NCI-H1048 (cell line): ENCODE data around the gene ITIH2.
"Not testable (repeated sequence)": the region's sequence is repeated elsewhere in the genome, so short reads cannot be mapped to it uniquely, and the experiment has no call there.

Experiments
- DNase-seq: peaks from one replicate; lab custom pipeline; 2025; lab: John Stamatoyannopoulos, UW

ITIH2 gene

DNA sequence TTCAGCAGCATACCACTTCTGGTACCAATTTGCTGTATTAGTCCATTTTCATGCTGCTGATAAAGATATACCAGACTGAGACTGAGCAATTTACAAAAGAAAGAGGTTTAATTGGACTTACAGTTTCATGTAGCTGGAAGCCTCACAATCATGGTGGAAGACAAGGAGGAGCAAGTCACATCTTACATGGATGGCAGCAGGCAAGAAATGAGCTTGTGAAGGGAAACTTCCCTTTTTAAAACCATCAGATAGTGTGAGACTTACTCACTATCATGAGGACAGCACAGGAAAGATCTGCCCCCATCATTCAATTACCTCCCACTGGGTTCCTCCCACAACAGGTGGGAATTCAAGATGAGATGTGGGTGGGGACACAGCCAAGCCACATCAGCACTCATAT lies 9.9 kb upstream of the ITIH2 start:
- not testable (repeated sequence) for DNase-seq

DNA sequence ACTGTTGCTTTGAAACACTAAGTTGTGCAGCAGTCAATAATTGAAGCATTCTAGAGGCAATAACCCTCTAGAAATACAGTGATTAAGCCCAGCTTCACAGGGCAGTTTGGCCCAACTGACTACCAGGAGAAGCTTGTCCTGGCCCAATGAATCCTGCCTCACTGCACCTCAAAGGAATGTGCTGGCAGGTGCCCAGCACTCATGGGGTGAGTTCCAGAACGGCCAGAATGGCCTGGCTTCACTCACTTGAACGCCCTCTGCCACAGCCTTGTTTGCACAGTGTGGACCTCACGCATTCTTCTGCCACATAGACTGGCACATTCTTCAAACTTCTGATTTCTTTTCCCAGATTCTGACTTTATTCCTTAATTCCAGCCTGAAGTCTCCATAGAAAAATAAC lies 6.6 kb upstream of the ITIH2 start:
- no peak for DNase-seq

DNA sequence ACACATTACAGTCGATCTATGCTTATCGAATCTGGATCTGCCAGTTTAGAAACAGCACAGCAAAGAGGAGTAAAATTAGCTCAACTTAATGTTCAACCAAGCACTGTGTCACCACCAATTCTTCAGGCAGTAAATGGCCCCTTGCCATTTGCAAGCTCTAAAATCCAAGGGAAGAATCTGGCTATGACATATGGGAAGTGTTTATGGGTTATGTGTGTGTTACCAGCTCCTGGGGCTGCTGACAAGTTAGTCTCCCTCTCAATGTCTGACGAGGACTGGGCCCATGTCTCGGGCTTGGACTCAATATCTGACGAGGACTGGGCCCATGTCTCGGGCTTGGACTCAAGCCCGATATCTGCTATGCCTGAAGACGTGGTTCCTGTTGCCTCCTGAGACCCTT lies 5.7 kb upstream of the ITIH2 start:
- DNase-seq = no peak

DNA sequence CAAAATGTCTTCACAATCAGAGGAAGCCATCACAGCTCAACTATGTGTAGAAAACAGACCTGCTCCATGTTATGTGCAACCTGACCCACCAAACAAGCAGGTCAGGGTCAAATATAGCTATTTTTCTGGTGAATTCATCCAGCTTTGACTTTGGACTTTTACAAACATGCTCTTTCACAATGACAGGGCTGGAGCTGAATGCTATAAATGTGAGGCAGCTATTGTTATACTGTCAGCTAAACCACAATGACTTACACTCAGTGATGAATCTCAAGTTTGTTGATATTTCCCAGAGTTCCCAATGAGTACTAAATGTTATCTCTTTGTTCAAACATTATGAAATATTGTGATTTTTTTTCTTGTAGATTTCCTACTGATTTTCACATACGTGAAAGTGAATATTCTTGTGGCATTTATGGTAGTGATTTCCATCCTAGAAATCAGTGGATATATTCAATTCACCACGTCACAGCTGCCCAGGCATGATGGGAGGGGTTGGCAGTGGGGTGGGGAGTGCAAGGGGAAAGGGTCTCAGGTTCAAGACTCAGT lies 2.5 kb upstream of the ITIH2 start:
- DNase-seq = no peak

DNA sequence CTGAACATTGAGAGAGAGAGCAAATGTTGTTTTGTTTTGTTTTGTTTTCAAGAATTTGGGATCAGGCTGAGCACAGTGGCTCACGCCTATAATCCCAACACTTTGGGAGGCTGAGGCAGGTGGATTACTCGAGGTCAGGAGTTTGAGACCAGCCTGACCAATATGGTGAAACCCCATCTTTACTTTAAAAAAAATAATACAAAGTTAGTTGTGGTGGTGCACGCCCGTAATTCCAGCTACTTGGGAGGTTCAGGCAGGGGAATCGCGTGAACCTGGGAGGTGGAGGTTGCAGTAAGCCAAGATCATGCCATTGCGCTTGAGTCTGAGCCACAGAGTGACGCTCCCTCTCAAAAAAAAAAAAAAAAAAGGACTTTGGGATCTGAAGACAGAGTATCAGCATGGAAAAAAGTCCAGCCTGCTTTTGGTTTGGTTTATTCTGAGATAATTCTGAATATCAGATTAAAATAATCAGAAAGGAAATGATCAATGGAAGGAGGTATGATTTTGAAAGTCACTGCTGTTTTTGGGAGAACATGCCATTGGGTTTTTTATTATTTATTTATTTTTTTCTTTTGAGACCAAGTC lies 1.9 kb upstream of the ITIH2 start:
- DNase-seq = no peak

DNA sequence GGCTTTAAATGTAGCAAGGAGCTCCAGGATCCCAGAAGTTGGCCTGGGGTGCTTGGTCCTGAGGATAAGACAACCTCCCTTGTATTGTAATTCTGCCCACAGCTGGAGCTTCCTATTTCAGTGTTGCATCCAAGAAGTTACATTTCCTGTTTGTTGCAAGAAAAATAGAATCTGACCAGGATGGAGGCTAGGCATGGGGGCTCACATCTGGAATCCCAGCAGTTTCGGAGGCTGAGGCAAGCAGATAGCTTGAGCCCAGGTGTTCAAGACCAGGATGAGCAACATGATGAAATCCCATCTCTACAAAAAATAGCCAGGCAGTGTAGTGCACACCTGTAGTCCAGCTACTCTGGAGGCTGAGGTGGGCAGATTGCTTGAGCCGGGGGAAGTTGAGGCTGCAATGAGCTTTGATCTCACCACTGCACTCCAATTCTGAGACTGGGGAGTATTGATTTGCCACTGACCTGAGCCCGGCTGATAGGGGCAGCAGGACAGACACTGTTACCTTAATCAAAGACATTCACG lies 766 bp upstream of the ITIH2 start:
- no peak for DNase-seq

DNA sequence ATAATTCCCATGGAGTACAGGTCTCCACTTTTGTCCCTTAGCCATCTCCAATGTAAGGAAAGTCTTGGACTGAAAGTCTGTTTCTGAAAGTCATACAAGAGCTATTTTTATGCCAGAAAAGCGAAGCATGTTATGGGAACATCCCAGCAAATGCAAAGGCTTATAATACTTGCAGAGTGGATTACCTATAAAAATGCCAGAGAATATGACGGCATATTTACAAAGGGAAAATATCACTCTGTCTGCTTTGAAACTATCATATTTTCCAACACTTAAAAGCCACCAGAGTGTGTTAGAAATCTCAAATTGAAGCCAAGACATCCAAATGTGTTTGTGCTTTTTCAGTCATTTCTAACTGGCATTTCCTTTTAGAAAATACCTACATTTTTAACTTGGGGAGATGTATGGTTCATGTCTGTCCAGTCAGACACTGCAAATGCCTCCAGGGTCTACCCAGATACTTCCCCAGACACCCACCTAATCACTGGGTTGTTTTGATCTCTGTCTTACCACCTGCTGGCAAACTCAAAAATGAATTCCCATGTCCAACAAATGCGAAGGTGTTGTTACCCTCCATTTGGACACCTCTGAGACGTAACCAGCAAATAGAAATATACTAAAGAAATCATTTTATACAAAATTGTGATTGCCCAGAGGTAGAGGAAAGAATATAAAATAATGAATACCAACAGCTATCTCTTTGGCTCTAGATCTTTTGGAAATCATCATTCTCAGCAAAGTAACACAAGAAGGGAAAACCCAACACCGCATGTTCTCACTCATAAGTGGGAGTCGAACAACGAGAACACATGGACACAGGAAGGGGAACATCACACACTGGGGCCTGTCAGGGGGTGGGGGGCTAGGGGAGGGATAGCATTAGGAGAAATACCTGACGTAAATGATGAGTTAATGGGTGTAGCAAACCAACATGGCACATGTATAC lies 1.2 kb downstream of the ITIH2 start:
- DNase-seq = no peak

DNA sequence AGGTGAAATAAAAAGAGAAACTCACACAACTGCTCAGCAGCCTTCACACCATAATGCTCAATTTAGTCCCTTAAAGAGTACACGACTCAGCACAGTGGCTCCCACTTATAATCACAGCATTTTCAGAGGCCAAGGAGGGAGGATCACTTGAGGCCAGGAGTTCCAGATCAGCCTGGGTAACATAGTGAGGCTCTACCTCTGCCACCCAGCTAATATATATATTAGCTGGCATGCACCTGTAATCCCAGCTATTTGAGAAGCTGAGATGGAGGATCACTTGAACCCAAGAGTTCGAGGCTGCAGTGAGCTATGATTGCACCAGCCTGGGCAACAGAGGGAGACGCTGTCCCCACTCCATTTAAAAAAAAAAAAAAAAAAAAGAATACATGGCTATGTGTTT lies 2.2 kb downstream of the ITIH2 start:
- no peak for DNase-seq

DNA sequence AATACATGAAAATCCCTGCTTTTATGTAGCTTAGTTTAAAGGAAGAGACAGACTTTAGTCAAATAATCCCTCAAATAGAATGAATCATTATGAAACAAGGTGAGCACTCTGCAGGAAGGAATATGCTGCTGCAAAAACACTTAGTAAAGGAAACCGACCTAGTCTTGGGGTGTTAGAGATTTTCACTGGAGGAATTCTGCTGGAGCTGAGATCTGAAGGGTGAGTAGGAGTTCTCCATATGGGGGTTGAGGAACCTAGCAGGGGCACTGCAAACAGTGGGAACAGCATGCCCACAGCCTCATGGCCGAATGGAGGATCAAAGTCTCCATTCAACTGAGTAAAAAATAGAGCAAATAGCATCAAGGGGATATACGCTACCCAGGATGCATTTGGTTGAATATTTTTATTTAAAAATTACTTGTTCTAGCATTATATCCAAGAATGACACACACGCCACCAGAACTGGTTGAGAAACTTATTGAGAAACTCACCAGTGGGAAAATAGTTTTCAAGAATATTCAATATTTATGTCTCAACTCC lies 3.5 kb downstream of the ITIH2 start:
- no peak for DNase-seq

DNA sequence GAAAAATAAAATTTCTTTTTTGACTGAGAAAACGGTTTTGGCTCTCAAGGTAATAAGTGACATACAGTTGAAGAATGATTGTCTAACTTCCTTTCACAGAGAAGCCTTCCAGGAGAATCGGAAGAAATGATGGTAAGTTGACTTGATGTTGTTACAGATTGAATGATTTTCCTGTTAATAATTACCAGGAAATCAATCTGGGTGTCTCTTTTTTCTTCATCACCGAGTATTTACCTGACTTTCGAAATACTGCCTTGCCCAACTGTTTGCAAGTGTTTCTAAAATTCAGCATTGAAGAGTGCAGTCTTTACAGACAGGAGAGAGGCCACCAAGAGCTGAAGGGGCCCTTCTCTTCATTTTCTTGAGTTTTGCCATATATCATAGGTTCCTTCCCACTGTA lies 4.0 kb downstream of the ITIH2 start:
- no peak for DNase-seq

DNA sequence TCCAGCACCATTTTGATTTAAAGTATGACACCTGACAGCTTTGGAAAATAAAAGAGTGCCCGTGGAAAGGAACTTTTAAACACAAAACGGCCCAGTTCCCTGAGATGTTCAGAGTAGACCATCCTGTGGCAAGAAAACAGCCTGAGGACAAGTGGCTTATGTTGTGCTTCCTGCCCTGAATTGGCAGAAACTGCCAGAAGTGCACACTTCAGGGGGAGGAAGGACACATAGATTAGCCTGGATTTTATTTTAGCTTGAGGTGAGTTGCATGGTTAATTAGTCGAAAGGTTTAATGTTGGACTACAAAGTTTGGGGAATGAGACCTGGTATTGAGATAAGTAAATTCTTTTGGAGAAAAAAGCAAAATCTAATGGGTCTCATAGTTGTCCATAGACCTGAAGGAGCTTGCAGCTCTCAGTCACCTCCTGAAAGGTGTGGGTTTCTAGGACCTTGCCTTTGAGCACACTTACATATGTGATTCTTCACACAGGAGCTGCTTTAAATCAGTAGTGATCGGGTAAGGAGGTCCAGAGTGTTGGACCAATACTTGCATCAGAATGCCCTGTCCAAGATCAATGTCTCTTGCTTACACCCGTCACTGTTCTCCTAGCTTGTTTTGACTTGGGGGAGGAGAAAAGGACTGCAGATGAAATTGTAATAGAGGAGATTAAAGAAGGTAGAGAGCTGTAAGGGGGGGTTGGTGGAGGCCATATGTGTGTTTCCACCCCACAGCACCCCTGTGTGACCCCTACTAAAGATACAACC lies 4.9 kb downstream of the ITIH2 start:
- DNase-seq = no peak

DNA sequence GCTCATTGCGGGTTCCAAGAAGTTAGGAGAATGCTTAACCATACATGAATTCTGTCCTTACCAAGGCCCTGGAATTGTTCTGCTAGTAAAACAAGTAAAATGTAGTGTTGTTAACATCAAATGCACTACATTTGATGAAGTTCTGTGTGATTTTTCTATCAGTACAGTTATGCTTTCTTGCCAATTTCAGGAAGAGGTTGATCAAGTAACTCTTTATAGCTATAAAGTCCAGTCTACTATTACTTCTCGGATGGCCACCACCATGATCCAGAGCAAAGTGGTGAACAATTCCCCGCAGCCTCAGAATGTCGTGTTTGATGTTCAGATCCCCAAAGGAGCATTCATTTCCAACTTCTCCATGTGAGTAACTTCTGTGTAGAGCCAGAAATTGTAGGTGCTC lies 5.7 kb downstream of the ITIH2 start:
- no peak for DNase-seq

DNA sequence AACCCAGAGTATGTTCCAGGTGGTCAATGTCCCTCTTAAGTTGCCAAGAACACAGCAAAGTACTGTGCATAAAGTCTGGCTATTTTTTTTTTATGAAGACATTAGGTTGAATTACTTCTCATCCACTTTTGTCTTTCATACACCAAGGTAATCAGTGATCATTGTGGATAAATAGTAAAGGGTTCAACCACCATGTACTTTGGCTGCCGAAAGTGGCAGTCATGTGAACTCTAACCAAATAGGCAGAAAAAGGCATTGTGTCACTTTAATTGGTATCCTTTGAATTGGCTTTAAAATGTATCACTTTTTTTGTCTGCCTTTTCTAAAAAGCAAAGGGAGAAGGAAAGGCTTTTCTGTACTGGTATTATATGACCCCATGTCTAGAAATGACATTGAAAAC lies 7.3 kb downstream of the ITIH2 start:
- no peak for DNase-seq

DNA sequence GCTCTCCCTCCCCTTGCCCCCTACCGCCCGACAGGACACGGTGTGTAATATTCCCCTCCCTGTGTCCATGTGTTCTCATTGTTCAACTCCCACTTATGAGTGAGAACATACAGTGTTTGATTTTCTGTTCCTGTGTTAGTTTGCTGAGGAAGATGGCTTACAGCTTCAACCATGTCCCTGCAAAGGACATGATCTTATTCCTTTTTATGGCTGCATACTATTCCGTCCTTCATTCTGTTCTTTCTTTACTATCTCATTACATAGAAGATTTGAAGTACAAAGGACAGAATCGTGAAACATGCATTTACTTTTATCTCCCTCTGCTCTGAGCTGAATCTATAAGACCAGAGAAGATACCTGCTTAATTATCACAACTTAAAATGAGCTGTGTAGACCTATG lies 8.0 kb downstream of the ITIH2 start:
- DNase-seq = not testable (repeated sequence)

DNA sequence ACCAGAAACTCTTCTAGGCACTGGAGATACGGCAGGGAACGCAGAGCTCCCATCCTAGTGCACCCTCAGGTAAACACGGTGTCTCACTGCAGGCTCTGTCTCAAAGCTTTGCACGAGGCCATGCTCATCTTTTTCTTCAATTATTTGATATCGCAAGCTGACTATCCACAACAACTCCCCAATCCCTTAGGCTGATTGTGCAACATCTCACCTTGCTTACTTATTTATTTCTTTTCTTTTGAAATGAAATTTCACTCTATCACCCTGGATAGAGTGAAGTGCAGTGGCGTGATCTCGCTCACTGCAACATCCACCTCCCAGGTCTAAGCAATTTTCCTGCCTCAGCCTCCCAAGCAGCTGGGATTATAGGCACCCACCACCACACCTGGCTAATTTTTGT lies 12.4 kb downstream of the ITIH2 start:
- no peak for DNase-seq

DNA sequence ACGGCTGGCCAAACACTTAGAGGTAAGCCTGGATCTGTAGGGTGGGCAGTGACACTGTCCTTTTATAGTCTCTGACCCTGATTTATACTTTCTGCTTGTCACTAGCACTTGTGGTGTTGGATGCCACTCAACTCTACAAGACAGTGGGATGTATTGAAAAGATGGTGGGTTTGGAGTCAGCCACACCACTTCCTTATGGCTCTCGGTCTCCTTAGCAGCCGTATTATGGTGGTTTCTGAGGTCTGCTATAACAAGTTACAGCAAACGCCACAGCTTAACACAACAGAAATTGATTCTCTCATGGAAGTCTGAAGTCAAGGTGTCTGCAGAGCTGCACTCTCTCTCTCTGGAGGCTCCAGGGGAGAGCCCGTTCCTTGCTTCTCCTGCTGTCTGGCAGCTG lies 14.7 kb downstream of the ITIH2 start:
- no peak for DNase-seq

DNA sequence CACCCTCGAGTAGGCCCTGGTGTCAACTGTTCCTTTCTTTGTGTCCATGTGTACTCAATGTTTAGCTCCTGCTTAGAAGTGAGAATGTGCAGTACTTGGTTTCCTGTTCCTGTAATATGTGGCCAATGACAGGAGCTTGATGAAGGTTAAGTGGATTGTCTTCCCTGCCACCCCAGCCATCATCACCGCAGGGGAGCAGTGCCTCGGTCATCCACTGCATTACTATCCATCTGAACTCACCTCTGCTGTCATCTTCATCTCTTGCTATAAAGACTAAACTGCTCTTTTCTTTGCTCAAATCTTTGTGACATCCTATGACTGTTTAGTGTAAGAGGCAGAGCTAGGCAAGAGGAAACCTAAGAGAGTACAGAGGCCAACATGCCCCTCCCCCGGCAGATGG lies 15.6 kb downstream of the ITIH2 start:
- DNase-seq = no peak

DNA sequence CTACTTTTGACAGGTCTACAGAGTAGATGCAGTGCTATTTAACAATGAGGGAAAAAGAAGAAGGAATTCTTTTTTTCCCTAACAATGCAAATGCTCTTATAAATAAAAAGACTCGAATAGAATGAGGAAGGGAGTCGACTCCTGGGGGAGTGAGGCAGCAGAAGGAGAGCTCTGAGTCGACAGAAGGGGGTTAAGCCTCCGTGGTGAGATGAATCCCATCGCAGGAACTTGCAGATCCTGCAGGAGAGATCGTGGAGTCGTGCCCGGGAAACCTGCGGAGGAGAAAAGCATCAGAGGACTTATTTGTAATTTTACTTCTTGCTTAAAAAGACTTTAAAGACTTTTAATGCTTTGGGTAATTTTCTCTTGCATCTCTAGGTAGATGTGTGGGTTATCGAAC lies 17.4 kb downstream of the ITIH2 start:
- no peak for DNase-seq

DNA sequence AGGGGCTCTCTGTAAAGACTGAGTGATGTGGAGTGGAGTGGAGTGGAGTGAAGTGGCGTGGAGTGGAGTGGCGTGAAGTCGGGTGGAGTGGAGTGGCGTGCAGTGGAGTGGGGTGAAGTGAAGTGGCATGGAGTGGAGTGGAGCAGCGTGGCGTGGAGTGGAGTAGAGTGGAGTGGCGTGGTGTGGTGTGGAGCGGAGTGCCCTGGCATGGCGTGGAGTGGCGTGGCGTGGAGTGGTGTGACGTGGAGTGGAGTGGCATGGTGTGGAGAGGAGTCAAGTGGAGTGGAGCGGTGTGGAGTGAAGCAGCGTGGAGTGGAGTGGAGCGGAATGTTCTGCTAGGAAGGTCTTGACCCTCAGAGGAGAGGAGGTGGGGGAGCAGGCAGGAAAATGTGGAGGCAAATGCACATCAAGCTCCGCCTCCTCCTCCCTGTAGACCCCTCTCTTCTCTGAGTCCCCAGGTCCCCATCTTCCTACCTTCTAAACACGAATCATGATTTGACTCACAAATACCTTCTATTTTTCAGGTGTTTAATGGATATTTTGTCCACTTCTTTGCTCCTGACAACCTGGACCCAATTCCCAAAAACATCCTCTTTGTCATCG lies 19.9 kb downstream of the ITIH2 start:
- no peak for DNase-seq

DNA sequence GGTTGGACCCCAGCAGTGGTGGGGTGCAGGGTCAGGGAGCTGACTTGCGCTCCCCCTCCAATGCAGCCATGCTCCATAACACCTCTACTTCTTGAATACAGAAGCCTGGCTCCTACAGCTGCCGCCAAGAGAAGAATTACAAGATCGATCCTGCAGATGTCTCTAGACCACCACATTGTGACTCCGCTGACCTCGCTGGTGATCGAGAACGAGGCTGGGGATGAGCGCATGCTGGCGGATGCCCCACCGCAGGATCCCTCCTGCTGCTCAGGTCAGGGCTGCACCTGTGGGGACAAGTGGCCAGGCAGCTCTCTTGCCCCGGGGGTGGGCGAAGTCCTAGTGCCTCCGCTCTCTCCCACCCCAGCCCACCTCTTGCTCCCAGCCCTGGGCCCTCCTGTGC lies 31.7 kb downstream of the ITIH2 start:
- DNase-seq = no peak

DNA sequence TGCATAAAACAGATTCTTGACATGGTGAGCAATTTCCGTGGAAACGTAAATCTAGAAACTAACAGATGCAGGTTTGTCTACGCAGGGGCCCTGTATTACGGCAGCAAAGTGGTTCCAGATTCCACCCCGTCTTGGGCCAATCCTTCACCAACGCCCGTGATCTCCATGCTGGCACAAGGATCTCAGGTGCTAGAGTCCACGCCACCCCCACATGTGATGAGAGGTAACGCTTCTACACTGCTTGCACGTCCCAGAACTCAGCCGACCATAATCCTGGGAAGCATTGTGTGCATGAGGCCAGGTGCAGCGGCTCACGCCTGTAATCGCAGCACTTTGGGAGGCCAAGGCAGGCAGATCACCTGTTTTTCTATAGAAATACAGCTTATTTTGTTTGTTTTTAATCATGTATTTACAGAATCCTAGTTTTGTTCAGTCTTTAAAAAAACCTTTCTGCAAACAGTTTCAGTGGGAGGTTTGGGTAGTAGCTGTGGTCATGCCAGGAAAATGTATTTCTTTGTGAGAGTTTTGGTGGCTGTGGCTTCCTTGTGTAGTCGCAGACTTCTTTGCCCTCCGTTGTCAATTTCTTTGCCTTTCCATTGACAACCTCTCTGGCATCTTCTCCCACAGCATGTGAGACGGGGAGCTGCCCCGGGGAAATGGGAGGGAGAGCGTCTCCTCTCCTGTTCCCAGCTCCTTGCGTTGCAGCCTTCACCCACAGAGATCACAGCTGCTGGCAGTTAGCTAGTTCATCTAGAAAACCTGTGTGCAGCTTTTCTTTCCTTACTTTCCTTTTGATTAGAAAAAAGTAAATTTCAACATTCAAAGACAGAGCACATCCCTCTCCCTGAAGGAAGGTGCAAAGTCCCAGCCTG lies 35.7 kb downstream of the ITIH2 start:
- no peak for DNase-seq
